ENCODE measurements around the gene DPYD.

Gene DPYD

GRCh38 chr1:97726386-97726785 is 194.4 kb downstream of the DPYD start:
- in situ Hi-C loops (cut with MboI; ENCODE audit: low sequenced_read_pairs), result no loop called here

- in situ Hi-C loops (cut with MboI; ENCODE audit: low sequenced_read_pairs), result no loop called here
Observed at GRCh38 chr1:97721221-97721620, 199.6 kb downstream of the DPYD start.

GRCh38 chr1:97712980-97713379 is 207.9 kb downstream of the DPYD start:
- in situ Hi-C loops (cut with MboI; ENCODE audit: low sequenced_read_pairs), result no loop called here

- in situ Hi-C loops (cut with MboI; ENCODE audit: low sequenced_read_pairs), result no loop called here
Observed at GRCh38 chr1:97711858-97712257, 209.0 kb downstream of the DPYD start.

GRCh38 chr1:97693601-97694000 is 227.2 kb downstream of the DPYD start:
- in situ Hi-C loops (cut with MboI; ENCODE audit: low sequenced_read_pairs), result no loop called here

GRCh38 chr1:97691325-97691724 is 229.5 kb downstream of the DPYD start:
- in situ Hi-C loops (cut with MboI; ENCODE audit: low sequenced_read_pairs), result no loop called here

GRCh38 chr1:97685360-97685759 is 235.5 kb downstream of the DPYD start:
- in situ Hi-C loops (cut with MboI; ENCODE audit: low sequenced_read_pairs), result no loop called here

- in situ Hi-C loops (cut with MboI; ENCODE audit: low sequenced_read_pairs), result no loop called here
Observed at GRCh38 chr1:97680894-97681293, 239.9 kb downstream of the DPYD start.

GRCh38 chr1:97680470-97680869 is 240.4 kb downstream of the DPYD start:
- in situ Hi-C loops (cut with MboI; ENCODE audit: low sequenced_read_pairs), result no loop called here

GRCh38 chr1:97677702-97678101 is 243.1 kb downstream of the DPYD start:
- in situ Hi-C loops (cut with MboI; ENCODE audit: low sequenced_read_pairs), result no loop called here

- in situ Hi-C loops (cut with MboI; ENCODE audit: low sequenced_read_pairs), result no loop called here
Observed at GRCh38 chr1:97674517-97674916, 246.3 kb downstream of the DPYD start.

GRCh38 chr1:97668945-97669344 is 251.9 kb downstream of the DPYD start:
- in situ Hi-C loops (cut with MboI; ENCODE audit: low sequenced_read_pairs), result no loop called here

GRCh38 chr1:97660431-97661105 is 260.3 kb downstream of the DPYD start:
- in situ Hi-C loops (cut with MboI; ENCODE audit: low sequenced_read_pairs), result no loop called here

GRCh38 chr1:97654876-97655585 is 265.8 kb downstream of the DPYD start:
- in situ Hi-C loops (cut with MboI; ENCODE audit: low sequenced_read_pairs), result no loop called here

GRCh38 chr1:97651250-97651649 is 269.6 kb downstream of the DPYD start:
- in situ Hi-C loops (cut with MboI; ENCODE audit: low sequenced_read_pairs), result no loop called here

- in situ Hi-C loops (cut with MboI; ENCODE audit: low sequenced_read_pairs), result no loop called here
Observed at GRCh38 chr1:97649591-97649990, 271.2 kb downstream of the DPYD start.

GRCh38 chr1:97647776-97648175 is 273.1 kb downstream of the DPYD start:
- in situ Hi-C loops (cut with MboI; ENCODE audit: low sequenced_read_pairs), result no loop called here

- in situ Hi-C loops (cut with MboI; ENCODE audit: low sequenced_read_pairs), result no loop called here
Observed at GRCh38 chr1:97646071-97646470, 274.8 kb downstream of the DPYD start.

- in situ Hi-C loops (cut with MboI; ENCODE audit: low sequenced_read_pairs), result no loop called here
Observed at GRCh38 chr1:97640677-97641076, 280.2 kb downstream of the DPYD start.

GRCh38 chr1:97636941-97637340 is 283.9 kb downstream of the DPYD start:
- in situ Hi-C loops (cut with MboI; ENCODE audit: low sequenced_read_pairs), result no loop called here

- in situ Hi-C loops (cut with MboI; ENCODE audit: low sequenced_read_pairs), result no loop called here
Observed at GRCh38 chr1:97634758-97635157, 286.1 kb downstream of the DPYD start.

GRCh38 chr1:97632776-97633175 is 288.1 kb downstream of the DPYD start:
- in situ Hi-C loops (cut with MboI; ENCODE audit: low sequenced_read_pairs), result no loop called here

GRCh38 chr1:97632075-97632474 is 288.8 kb downstream of the DPYD start:
- in situ Hi-C loops (cut with MboI; ENCODE audit: low sequenced_read_pairs), result no loop called here
